ENCODE data around the gene SLC43A3.
"Not testable (repeated sequence)": the region's sequence is repeated elsewhere in the genome, so short reads cannot be mapped to it uniquely, and the experiment has no call there.

SLC43A3 gene

DNA sequence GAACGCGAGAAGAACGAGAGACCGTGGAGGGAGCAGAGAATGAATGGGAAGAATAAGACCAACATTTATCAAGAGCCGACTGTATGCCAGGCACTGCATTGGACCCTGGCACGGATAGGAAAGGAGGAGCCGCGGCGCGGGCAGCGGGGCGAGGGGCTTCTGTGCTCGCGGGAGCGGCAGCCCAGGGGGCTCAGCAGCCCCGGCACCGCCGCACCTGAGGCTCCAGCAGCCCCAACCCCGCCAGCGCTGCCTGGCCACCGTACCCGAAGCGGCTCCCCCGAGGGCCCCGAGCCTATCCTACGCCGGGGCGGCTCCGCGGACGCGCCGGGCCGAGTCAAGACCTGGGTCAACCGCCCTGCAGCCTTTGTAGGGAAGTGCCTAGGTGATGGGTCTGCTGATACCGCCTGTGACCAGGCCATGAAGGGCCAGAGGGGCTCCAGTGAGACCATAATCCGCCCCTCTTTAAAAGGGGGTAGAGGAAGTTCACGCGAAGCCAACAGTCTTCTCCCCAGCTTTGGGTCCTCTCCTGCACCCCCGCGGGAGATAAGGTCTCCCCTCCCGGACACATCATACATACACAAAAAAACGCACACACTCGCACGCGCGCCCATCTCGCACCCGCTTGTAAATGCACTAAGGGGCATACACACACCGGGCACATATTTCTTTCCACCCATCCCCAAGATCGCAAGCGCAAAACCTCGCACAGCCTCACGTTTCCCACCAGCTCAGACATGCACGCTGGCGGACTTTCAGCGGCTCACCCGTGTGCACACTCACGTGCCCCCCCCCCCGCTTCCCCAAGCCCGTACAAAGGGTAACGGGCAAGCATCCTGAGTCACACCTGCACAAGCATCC is 32.5 kb upstream of the SLC43A3 start:
- DNase-seq = no peak

DNA sequence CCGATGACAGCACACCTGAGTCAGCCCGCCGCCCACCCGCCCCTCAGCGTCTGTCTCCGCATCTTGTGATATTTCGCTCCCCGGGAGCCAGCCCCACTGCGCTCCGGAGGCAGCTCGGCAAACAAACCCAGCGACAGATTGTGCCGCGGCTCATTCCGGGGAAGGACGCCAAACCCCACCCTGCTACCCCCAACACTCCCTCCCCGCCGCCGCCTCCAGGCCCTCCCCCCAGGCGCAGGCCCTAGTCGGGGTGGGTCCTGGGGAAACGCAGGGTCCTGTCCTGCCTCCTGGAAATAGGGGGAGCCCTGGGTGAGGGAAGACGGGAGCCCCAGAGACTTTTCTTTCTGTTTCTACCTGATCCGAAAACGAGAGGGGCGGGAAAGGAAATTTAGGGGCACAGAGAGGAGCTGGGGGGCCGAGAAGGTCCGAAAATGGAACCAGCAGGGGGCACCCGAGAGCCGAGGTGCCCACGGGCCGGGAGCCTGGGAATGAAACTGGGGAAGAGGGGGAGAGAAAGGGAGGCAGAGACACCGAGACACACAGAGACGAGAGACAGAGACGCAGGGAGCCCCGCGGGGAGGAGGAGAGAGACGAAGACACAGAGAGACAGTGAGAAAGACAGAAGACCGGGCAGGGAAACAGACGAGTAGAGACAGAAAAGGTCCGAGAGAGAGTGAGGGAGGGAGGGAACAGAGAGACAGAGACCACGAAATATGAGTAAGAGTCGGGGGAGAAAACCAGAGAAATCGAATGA is 31.7 kb upstream of the SLC43A3 start:
- DNase-seq = no peak

DNA sequence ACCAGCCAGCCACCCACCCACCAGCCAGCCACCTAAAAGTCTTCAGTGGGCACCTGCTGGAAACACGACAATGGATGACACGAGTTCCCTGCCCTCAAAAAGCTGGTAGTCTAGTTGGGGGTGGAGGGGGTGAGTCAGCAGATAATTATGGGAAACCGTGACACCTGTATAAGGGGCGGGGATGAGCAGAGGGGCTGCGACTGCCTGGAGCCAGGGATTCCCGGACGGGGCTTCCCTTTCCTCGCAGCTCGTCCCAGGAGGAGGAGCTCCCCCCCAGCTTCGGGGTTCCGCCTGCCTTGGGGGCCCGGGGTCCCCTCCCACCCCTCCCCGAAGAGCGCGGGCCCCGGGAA is 31.1 kb upstream of the SLC43A3 start:
- no peak for DNase-seq

DNA sequence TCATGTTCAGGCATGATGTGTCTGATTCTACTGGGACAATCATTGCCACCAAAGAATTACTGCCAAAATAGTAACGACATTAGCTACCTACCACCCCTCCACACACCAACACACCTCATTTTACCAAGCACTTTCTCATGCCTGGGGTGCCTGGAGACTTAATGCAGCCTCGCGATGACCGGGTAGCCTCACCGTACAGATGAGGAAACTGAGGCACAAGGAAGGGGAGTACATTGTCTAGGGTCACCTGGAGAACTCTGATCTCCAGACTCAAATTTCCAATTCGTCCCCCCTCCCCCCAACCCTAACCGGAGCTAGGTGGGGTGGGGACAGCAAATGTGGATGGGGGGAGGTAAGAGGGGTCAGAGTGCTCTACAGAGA is 30.7 kb upstream of the SLC43A3 start:
- no peak for DNase-seq

DNA sequence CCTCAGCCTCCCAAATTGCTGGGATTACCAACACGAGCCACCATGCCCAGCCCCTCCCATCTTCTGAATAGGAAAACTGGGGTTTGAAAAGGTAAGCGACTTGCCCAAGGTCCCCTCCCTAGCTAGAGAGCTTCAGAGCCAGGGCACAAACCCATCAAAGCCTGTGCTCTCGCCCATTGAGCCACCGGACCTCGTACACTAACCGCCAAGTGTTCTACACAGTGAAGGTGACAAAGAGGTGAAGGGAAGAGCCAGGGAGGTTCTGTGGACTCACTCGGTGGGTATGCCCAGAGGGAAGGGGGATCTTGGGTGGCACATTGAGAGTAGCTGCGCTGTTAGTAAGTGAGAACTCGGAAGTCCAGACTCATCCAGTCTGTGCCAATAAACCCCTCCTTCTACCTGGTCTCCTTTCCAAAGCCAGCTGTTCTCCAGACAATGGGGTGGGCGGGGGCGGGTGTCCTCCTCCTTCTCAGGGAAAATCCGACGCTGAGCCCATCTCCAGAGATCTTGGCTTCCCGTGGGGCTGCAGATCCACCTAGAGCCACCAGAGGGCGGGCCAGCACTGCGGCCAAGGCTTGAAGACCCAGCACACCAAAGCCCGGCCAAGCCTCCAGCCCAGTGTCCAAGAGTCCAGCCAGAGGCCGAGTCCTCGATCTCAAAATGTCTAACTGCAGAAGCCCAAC is 30.2 kb upstream of the SLC43A3 start:
- peak; percentile 58 for DNase-seq

DNA sequence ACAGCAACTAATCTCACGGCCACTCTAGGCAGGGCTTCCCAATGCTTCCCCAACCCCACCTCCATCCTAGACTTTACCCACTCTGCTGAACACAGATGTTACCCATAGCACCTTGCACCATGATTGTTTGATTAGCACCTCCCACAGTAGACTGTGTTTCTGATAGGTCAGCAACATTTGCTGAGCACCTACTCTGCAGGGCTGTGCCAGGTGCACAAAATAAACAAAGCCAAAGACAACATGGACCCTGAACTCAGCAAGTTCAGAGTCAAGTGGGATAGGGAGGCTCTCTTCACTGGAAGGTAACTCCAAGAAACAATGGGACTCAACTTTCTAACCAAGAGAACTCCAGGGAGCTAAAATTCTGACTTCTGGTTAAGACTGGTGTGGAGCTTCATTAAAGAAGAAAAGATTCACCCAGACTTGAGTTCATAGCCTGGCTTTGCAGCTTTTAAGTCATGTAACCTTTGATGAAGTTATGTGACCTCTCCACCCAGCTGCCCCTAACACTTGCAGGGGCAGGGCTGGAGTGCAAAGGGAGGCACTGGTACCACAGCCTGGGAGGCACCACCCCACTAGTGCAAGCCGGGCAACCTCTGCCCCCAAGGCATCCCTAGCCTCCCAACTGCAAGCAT is 26.7 kb upstream of the SLC43A3 start:
- DNase-seq = no peak

DNA sequence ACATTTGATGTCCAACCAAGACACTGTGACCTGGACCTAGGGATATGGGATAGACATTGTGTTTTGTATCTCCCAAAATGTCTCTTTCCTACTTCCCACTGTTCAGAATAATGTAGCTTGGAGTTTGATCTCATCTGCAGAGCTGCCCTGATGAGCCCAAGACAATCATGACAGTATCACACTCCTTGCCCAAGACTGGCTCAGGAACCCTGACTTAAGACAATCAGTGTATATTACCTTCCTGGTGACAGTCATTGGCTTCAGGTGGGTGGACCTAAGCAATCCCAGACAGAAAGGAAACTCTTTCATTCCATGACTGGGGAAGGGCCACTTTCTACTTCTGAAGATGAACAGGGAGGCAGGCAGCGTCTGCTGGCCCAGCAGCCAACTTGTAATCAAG is 19.1 kb upstream of the SLC43A3 start:
- DNase-seq = no peak

DNA sequence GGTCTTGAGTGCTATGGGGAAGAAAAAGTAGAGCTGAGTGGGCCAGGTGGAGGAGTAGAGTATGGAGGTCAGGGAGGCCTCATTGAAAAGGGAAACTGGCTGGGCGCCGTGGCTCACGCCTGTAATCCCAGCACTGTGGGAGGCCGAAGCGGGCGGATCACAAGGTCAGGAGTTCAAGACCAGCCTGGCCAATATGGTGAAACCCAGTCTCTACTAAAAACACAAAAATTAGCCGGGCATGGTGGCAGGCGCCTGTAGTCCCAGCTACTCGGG is 18.1 kb upstream of the SLC43A3 start:
- DNase-seq = not testable (repeated sequence)

DNA sequence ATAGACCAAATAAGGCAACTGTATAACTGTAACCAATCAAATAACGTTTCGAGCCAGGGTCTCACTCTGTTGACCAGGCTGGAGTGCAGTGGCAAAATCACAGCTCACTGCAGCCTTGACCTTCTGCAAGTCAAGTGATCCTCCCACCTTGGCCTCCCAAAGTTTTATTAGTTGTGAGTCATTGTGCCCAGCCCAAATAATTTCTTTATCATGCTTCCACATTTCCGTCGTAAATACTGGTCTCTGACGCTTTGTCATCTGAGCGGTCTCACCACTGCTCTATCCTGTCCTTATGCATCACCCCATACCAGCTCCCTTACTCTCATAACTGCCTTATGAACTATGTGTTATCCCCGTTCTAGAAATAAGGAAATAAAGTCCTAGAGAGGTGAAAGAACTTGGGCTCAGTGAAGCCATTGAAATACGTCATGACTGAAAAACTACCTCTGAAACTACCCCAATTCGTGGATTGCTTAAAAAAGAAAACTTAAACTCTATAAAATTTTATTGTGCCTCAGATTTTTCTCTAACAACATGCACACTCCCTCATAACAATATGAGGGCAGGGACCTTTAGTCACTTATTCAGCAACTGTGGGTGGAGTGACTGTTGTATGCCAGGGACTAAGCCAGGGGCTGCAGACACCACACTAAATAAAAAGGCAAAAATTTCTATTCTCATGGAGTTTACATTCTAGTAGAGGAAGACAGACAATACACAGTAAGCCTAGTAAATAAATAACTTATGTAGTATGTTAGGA is 17.6 kb upstream of the SLC43A3 start:
- DNase-seq = peak; percentile 22

DNA sequence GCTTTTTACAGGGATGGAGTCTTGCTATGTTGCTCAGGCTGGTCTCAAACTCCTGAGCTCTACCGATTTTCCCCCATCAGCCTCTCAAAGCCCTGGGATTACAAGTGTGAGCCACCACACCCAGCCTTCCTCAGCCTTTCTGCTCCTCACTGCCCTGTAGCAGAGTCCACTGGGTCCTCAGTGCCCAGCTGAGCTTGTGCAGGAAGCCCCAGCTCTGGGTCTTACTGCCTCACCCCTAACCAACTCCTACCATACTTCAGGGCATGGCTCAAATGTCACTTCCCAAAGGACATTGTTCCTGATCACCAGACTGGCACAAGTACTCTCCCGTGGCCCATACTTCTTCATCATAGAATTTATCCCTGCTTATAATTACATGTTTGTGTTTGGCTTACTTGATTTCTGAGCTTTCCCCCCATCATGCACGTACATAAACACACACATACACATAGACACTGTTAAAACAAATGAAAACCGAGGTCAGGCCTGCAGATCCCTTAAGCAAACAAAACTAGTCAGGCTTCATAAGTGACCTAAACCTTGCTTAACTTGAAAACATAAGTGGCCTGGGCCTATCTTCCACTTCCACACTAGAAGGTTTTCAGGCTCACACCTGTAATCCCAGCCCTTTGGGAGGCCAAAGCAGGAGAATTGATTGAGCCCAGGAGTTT is 14.0 kb upstream of the SLC43A3 start:
- DNase-seq = no peak

DNA sequence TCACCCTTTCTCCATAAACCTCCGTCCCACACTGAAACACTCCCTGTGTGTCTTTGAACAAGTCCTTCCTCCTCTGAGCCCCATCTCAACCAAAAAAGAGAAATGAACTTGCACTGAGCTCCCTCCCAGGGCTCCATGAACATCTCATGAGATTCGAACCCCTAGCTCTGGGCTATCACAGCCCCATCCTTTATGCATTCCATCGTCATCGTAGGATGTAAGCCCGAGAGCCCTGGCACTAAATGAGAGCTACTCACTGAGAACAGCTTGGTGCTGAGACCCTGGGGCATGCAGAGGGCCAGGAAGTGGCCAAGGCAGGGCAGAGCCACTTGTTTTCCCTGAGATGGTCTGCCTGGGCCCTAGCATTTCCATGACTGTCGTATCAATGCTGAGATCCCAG is 12.9 kb upstream of the SLC43A3 start:
- no peak for DNase-seq

DNA sequence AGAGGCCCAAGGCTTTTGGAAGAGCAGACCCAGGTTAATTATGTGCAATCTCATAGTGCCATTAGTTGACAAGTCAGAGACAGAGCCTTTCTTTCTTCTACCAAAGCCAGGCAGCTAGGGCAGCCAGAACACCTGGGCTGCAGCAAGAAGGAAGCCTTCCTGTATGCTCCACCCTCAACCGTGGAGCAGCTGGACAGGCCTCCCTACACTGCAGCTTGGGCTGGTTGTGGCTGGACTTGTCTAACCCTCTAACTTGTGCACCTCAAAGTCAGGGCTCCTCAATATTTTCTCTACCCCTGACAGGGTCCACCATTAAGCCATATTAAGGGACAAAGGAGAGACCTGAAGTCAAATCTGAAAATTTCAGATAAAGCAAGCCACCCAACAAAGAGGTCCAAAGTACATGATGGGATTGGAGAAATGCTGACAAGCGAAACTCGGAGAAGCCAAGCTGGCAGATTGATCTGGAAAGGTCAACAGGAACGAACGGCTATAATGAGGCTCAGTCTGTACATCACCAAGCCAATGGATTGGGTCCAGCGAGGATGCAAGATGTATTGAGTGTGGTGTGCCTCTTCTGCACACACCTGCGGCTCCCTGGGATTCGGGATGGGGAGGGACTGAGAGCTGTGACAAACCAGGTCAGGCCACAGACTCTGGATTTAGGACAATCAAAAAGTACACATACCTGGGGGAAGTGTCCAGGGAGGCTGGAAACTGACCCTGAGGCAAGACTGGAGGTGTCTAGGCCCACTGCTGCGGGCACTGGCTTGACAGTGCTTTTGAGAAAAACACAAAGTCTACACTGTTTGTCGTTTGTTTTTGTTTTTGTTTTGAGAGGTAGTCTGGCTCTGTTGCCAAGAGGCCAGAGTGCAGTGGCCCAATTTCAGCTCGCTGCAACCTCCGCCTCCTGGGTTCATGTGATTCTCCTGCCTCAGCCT is 11.7 kb upstream of the SLC43A3 start:
- no peak for DNase-seq

DNA sequence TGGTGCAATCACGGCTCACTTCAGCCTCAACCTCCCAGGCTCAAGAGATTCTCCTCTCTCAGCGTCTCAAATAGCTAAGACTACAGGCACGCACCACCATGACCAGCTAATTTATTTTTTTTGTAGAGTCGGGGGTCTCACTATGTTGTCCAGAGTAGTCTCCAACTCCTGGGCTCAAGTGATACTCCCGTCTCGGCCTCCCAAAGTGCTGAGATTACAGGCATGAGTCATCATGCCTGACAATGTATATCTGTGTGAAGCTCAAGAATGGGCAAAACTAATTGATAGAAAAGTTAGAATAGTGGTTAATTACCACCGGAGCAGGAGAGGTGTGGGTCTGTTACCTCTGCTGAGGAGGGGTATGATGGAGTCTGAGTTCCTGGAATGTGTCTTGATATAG is 9.1 kb upstream of the SLC43A3 start:
- no peak for DNase-seq

DNA sequence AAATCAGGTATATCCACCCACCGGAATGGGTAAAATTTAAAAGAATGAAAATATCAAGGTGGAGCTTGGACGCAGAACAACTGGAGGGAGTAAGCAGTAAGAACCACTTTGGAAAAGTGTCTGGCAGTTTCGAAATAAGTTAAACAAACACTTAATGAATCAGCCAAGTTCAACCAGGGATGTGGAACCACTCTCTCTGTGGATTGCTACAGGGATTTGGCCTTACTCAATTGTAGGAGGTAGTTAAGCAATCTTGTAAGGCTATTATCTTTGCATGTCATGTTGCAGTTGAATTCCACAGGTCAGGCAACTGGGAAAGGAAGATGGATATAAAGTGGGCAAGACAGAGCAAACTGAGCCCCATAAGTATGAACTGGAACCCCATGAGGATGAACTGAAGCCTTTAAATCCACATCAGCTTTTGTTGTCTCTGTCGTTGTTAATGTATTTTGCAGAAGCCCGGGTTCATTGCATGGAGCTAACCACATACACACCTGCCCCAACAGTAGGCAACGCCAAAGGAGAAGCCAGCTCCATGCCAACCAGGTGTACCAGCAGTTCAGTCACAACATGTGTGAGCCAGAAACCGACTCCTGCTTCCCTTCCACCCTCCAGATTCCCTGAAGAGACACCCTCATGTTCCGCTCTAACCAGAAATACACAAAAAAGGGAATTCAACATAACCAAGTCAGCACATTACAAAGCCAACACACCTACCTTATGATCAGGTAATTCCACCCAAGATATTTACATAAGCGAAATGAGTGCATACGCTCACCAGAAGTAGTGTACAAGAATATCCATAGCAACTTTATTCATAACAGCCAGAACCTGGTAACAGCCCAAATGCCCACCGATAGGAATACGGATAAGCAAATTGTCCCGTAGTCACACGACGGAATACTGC is 8.0 kb upstream of the SLC43A3 start:
- DNase-seq = no peak

DNA sequence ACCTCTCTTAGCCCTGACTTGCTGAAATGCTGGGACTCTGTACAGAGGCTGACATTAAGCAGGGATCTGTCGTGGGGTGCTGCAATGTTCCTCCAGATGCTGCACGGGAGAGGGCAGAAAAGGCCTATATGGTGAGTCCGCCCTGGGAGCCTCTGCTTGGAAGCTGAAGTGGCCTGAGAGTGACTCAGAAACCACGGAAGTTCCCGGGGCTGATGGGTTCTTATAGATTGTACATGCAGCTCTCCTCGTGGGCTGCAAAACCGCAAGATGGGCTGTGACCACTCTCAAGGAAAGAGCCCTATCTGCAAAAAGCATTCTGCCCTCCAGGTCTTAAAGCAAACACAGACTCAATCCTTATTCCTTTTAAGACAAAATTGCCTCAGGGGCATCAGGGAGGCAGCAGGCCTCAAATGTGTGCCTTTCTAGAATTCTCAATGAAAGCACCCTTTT is 5.8 kb upstream of the SLC43A3 start:
- peak; percentile 73 for DNase-seq

DNA sequence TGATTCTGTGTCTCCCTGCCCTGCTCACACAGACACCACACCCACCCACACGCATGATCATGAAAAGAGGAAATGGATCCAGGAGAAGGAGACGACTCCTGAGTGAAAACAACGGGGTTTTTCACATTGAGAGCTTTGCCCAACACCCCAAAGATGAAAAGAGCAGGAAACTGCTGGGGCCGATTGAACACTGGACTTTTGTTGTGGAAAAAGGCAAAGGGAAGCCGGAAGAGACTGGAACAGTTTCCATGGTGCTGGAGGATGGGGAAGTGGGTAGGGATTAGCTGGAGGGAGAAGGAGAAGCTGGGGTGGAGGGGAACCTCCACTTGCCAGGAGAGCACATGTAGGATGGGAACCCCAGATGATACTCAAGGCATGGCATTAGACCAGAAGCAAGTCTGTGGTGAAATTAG is 5.2 kb upstream of the SLC43A3 start:
- DNase-seq = no peak

DNA sequence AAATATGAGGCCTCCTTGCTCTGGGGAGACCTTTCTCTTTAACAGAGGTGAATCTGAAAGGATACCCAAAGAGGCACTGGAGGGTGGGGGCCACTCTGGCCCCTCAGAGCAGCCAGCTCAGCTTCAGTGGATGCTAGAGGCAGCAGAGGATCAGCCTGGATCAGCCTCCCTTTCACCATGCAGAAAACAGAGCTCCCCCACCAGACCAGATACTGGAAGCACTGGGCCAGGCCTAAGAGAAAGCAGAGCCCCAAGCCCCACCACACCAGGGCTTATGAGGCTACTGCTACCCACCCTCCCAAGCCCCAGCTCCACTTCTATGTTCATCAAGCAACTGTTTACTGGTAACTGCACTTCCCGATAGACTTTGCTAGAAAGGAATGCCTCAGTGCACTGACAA is 4.0 kb upstream of the SLC43A3 start:
- no peak for DNase-seq

DNA sequence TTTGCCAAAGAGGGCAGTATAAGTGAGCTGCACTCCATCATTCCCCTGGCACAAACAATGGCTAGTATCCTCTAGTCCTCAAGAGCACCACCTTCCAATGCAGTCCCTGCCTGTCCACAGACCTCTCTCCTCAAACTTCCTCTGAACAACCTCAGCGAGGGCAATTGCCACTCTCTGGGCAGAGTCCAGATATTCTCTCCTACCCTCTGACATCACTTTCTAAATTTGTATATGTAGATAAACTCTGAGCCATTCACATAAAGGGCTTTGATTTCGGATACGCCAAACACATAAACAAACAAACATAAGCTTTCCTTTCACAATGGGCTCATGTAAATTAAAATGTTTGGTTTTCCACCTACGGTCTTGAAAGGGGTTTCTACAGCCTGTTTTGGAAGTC is 3.0 kb upstream of the SLC43A3 start:
- no peak for DNase-seq

DNA sequence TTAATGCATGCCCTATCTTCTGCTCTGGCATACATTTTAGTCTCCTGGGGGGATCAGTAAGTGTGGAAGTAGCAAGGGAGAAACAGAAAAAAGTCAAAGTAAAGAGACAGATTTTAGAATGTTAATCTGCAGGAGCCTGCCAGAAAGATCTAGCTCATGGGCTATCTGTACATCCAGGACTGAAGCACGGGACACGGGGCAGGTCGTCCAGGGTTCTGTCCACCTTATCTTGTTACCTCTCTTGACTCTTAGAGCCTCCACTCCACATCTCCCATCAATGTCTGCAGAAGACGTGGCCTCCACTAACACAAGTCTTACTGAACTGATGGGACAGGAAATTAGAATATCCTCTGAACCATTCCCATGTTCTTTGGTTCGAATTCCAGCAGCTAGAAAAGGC is 1.7 kb upstream of the SLC43A3 start:
- no peak for DNase-seq

DNA sequence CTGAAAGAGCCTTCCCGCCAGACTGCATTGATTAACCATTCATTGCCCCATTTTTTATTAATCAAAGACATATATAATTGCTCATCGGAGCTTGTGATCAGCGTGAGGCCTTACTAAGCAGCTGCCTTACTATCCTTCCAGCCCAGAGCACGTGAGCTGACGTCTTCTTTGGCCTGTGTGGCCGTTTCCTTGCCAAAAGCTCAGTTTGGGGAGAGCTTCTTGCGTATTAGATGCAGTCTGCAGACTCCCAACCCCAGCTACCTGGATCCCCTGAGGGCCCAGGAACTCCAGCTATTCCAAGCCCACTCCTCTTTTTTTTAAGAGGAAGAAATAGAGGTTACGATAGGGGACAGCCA is 784 bp upstream of the SLC43A3 start:
- no peak for DNase-seq

Data from T1000 (cell line).